IPS-18c (cell line): ENCODE measurements around the gene KSR2.

Experiments
- H3K4me3 ChIP-seq: 2 replicates; pipeline ENCODE4 v1.7.0; 2013; ENCODE audit warnings: low read depth, mild to moderate bottlenecking, low read length, moderate library complexity; ENCODE audit not compliant: insufficient read depth
- H3K9me3 ChIP-seq: one replicate; pipeline ENCODE4 v1.6.1; 2013; ENCODE audit warnings: mild to moderate bottlenecking, low read length, moderate library complexity; ENCODE audit not compliant: control insufficient read depth, insufficient read depth

KSR2 gene

GRCh38 chr12:117577122-117577657, 391.6 kb downstream of the KSR2 start:
- H3K9me3 ChIP-seq = no peaks in the 10 kb centered on the region

GRCh38 chr12:117576053-117576452, 392.7 kb downstream of the KSR2 start:
- Histone ChIP-seq H3K9me3 (no peaks in the 10 kb centered on the region), H3K4me3 (no peak overlapping the region)

More at GRCh38 chr12:117577122-117577657, 391.6 kb downstream of the KSR2 start:
- H3K4me3 ChIP-seq = no peak overlapping the region

DNA sequence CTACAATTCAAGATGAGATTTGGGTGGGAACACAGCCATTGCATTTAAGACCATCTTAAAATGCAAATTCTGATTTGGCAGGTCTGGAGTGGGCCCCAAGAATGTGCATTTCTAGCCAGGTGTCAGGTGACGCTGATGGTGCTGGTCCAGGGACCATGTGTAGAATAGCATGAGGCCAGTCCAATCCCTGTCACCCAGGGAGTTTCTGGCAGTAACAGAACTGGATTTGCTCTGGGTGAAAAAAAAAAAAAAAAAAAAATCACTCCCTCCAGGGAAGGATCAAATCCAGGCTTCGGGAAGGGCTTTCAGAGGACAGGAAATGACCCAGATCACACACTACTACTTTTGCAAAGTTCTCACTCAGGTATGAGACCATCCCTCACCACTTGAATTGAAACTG, 394.1 kb downstream of the KSR2 start:
- Histone ChIP-seq H3K9me3 (no peaks in the 10 kb centered on the region), H3K4me3 (no peak overlapping the region)

- H3K4me3 ChIP-seq = no peak overlapping the region
- H3K9me3 ChIP-seq = no peaks in the 10 kb centered on the region
These were observed 396.0 kb downstream of the KSR2 start for GRCh38 chr12:117572755-117573154.

GRCh38 chr12:117571321-117571720, 397.5 kb downstream of the KSR2 start:
- H3K4me3 ChIP-seq = no peak overlapping the region
- no peaks in the 10 kb centered on the region for H3K9me3 ChIP-seq

- H3K9me3 ChIP-seq = no peaks in the 10 kb centered on the region
- no peak overlapping the region for H3K4me3 ChIP-seq
These were observed 398.2 kb downstream of the KSR2 start for GRCh38 chr12:117570608-117571007.

GRCh38 chr12:117567644-117568216, 401.1 kb downstream of the KSR2 start:
- H3K9me3 ChIP-seq = no peaks in the 10 kb centered on the region
- no peak overlapping the region for H3K4me3 ChIP-seq

DNA sequence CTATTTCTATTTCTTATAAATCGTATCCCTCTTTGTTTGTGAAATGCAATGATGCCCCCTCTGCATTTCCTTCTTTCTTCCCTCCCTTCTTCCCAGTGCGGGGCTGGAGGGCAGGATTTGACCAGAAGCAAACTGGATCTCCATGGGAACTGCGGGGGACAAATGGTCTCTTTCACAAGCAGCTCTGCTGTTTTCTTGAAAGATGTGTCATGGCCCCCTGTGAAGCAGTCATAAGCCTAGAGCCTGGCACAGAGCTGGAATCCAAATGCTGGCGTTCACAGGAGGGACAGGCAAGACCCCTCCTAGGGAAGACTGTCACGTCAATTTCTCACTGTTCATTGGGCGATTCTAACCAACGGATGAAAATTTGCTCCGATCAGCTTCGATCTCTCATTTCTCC, 403.9 kb downstream of the KSR2 start:
- Histone ChIP-seq H3K4me3 (no peak overlapping the region), H3K9me3 (no peaks in the 10 kb centered on the region)

GRCh38 chr12:117563706-117564105, 405.1 kb downstream of the KSR2 start:
- Histone ChIP-seq H3K4me3 (no peak overlapping the region), H3K9me3 (no peaks in the 10 kb centered on the region)

GRCh38 chr12:117563007-117563406, 405.8 kb downstream of the KSR2 start:
- Histone ChIP-seq H3K4me3 (no peak overlapping the region), H3K9me3 (no peaks in the 10 kb centered on the region)

- Histone ChIP-seq H3K4me3 (no peak overlapping the region), H3K9me3 (no peaks in the 10 kb centered on the region)
These were observed 406.8 kb downstream of the KSR2 start for GRCh38 chr12:117561990-117562389.

DNA sequence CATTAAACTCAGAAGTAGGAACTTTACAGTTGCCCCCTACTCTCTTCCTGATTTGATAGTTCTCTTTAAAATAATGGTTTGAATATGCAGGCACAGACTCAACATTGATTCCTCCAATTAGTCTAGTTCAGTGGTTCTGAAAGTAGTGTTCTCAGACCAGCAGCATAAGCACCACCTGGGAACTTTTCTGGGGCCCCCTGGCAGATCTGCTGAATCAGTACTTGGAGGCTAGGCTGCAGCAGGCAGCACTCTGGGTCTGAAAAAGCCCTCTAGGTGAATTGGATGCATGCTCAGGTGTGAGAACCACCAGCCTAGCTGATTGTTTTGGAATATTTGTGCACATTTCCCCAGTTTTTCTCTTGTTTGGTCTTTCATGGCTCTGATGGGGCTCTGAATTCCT, 408.8 kb downstream of the KSR2 start:
- Histone ChIP-seq H3K9me3 (no peaks in the 10 kb centered on the region), H3K4me3 (no peak overlapping the region)

DNA sequence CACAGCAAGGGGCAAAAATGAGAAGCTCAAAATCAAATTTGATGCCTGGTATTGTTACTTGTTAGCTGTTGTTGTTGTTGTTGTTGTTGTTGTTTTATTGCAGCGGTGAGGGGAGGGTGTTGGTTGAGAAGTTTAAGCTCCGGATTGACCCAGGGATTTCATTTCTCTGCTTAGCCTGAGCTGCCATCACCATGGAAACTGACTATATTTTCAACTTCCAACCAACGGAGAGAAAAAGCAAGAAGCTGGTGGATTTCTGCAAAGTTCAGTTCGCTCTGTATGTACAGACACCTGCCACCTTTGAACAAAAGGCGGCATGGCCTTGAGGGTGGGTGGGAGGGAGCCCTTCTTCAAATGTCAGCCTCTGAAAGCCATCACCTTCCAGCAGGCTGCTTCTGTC, 412.9 kb downstream of the KSR2 start:
- Histone ChIP-seq H3K4me3 (no peak overlapping the region), H3K9me3 (peaks cover 2% of the 10 kb centered on the region)

- peaks cover 2% of the 10 kb centered on the region for H3K9me3 ChIP-seq
These were observed 415.8 kb downstream of the KSR2 start for GRCh38 chr12:117552971-117553370.

GRCh38 chr12:117551665-117552064, 417.1 kb downstream of the KSR2 start:
- H3K9me3 ChIP-seq = peaks cover 2% of the 10 kb centered on the region
- H3K4me3 ChIP-seq = no peak overlapping the region

More at GRCh38 chr12:117552971-117553370, 415.8 kb downstream of the KSR2 start:
- no peak overlapping the region for H3K4me3 ChIP-seq

DNA sequence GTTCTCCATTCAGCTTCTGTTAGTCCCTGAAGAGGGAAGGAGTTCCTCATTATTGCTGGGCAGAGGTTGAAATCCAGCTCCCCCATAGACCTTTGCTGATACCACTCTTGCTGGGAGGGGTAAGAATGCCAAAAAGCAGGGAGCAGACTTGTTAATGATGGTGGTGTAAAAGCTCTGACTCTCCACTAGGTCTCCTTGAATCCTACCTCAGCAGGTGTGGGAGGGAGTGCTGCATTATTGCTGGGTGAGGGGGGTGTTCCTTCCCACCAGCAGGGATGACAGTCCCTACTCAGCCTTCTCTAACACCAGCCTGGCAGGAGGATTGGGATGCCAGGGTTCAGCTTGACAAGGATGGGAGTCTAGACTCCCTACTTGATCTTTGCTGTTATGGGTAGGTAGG, 421.6 kb downstream of the KSR2 start:
- Histone ChIP-seq H3K4me3 (no peak overlapping the region), H3K9me3 (no peaks in the 10 kb centered on the region)

GRCh38 chr12:117545216-117545615, 423.6 kb downstream of the KSR2 start:
- no peaks in the 10 kb centered on the region for H3K9me3 ChIP-seq
- no peak overlapping the region for H3K4me3 ChIP-seq

DNA sequence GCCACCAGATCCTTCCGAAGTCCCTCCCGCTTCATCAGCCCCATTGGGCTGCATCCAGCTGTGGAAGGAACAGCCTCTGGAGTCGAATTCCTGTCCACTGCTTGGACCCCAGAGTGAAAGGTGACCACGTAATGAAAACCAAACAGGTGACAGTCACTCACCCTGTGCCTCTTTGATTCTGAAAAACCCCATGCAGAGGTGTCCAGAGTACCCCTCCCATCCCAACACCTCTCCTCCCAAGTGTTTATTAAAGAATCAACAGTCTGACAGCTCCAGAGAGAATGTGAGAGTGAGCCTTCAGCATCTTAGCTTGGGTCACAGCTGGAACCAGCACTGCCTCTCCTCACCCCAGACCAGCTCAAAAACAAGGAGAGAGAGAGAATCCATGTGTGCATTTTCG, 428.8 kb downstream of the KSR2 start:
- Histone ChIP-seq H3K9me3 (no peaks in the 10 kb centered on the region), H3K4me3 (no peak overlapping the region)

DNA sequence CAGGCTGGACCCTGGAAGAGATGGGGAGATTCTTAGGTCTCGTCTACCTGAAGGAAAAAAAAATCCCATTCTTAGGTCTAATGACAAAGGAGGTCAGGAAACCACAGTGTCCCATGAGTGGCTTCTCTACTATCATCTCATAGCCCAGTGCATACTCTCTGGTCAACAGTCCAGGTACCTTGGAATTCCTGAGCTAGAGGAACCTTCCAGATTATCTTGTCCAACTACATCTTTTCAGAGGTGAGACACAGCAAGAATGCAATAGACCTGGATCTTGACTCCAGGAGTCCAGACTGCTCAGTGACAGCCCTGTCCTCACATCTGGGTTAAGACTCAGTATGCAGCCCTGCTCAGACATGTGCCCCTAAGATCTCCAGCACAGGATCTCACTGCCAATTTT, 429.9 kb downstream of the KSR2 start:
- no peaks in the 10 kb centered on the region for H3K9me3 ChIP-seq
- no peak overlapping the region for H3K4me3 ChIP-seq
